ENCODE results near the gene RHCE. TPM values are rescaled to one million over a fixed set of nuclear protein-coding genes. Genes with fewer than 3 reads are reported as not detected.
"Not testable (repeated sequence)": the region's sequence is repeated elsewhere in the genome, so short reads cannot be mapped to it uniquely, and the experiment has no call there.

Gene RHCE
- total RNA-seq, 1 donor from 2014 or later: 0.08 TPM

DNA sequence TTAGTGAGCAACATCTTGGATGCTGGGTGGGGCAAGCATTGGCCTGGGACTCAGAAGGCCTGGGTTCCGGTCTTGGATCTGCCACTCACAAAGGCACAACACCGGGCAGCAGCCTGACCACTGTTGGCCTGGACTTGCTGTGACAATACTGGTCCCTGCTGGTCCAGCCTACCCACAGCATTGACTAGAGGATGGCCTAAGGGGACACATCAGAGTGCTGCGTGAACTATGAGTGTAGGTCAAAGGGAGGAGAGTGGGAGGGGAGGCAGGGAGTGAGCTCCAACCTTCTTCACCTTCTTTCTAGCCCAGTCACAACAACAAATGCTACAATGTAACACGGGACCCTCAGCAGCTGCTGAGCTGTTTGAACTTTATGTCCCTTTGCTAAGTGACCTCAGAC, 51.4 kb downstream of the RHCE start:
- no peaks in the 10 kb centered on the region for H3K36me3 ChIP-seq (ENCODE audit: control insufficient read depth, insufficient read depth, low read length)
- TF ChIP-seq, protein P1, sequence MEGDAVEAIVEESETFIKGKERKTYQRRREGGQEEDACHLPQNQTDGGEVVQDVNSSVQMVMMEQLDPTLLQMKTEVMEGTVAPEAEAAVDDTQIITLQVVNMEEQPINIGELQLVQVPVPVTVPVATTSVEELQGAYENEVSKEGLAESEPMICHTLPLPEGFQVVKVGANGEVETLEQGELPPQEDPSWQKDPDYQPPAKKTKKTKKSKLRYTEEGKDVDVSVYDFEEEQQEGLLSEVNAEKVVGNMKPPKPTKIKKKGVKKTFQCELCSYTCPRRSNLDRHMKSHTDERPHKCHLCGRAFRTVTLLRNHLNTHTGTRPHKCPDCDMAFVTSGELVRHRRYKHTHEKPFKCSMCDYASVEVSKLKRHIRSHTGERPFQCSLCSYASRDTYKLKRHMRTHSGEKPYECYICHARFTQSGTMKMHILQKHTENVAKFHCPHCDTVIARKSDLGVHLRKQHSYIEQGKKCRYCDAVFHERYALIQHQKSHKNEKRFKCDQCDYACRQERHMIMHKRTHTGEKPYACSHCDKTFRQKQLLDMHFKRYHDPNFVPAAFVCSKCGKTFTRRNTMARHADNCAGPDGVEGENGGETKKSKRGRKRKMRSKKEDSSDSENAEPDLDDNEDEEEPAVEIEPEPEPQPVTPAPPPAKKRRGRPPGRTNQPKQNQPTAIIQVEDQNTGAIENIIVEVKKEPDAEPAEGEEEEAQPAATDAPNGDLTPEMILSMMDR (IDR thresholded peaks at IDR 0.05; ENCODE audit: insufficient read depth, low read length, poor library complexity, severe bottlenecking): no peak
- no peaks in the 10 kb centered on the region for H3K27me3 ChIP-seq (ENCODE audit: control insufficient read depth, insufficient read depth, low read length)
- no peak for DNase-seq (ENCODE audit: low read depth)
- H3K4me3 ChIP-seq (ENCODE audit: low read depth, low read length): no peak overlapping the region

DNA sequence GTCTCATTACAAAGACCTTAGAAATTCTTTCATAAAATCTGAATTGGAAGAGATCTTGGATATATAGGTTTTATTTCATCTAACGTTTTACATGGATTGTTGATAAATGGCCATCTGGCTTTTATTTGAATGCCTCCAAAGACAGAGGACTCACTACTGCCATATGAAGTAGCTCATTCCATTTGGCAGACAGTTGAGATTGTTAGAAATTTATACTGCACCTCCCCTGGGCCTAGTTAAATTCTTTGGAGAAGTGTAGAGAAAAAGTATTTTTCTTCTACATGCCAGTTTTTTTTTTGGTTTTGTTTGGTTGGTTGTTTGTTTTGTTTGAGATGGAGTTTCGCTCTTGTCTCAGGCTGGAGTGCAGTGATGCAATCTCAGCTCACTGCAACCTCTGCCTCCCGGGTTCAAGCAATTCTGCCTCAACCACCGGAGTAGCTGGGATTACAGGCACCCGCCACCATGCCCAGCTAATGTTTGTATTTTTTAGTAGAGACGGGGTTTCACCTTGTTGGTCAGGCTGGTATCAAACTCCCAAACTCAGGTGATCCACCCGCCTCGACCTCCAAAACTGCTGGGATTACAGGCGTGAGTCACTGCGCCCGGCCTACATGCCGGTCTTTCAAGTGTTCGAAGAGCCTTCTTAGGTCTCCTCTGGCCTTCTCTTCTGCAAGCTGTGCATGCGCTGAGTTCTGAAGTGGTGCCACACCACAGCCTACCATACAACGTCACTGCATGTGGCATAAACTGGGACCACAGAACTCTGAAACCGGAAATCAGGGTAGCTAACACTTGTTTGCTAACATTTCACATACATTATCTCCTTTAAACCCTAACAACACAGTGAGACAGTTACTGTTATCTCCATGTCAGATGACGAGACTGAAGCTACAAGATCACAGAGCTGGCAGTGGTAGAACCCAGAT, 57.7 kb downstream of the RHCE start:
- not testable (repeated sequence) for DNase-seq (ENCODE audit: low read depth); H3K36me3 ChIP-seq (ENCODE audit: control insufficient read depth, insufficient read depth, low read length); H3K4me3 ChIP-seq (ENCODE audit: low read depth, low read length); H3K27me3 ChIP-seq (ENCODE audit: control insufficient read depth, insufficient read depth, low read length)

DNA sequence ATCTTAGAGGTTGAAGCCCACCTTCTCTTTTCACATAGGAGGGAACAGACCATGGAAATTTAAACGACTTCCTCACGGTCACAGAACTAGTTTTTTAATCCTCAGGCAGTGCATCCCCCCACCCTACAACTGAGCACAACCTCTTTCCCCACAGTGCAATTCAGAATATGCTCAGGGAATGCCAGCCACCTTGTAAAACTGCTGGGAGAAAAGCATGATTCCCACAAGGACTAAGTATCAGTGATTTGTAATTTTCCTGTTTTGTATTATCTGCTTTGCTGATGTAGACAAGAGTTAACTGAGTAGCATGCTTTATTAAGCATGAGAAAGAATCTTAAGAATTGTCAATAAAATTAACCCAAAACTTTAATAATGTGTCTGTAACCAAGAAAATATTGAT, 58.7 kb downstream of the RHCE start:
- Histone ChIP-seq H3K36me3 (ENCODE audit: control insufficient read depth, insufficient read depth, low read length) (no peaks in the 10 kb centered on the region), H3K4me3 (ENCODE audit: low read depth, low read length) (no peak overlapping the region), H3K27me3 (ENCODE audit: control insufficient read depth, insufficient read depth, low read length) (no peaks in the 10 kb centered on the region)
- TF ChIP-seq, protein P1 (IDR thresholded peaks at IDR 0.05; ENCODE audit: insufficient read depth, low read length, poor library complexity, severe bottlenecking): no peak
- no peak for DNase-seq (ENCODE audit: low read depth)

DNA sequence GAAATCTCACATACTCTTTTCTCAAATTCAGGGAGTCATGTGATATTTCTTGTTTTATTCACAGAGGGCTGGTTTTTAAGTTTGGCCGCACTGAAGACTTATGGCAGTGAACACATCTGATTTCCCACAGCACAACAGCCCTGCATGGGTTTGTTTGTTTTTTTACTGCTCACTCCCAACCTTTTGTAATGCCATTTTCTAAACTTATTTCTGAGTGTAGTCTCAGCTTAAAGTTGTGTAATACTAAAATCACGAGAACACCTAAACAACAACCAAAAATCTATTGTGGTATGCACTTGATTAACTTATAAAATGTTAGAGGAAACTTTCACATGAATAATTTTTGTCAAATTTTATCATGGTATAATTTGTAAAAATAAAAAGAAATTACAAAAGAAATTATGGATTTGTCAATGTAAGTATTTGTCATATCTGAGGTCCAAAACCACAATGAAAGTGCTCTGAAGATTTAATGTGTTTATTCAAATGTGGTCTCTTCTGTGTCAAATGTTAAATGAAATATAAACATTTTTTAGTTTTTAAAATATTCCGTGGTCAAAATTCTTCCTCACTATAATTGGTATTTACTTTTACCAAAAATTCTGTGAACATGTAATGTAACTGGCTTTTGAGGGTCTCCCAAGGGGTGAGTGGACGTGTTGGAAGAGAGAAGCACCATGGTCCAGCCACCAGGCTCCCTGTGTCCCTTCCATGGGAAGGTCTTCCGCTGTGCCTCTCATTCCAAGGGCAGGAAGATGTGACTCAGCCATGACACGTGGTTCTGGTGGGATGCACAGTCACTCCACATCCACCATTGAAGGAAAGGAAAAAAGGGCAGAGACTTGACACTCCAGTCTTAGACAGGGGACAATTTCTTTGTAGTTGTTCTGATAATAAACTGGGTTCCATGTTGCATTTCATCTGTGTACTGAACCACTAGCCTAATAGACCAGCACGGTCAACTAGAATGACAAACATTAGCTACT, 59.7 kb downstream of the RHCE start:
- no peaks in the 10 kb centered on the region for H3K27me3 ChIP-seq (ENCODE audit: control insufficient read depth, insufficient read depth, low read length)
- TF ChIP-seq, protein P1 (IDR thresholded peaks at IDR 0.05; ENCODE audit: insufficient read depth, low read length, poor library complexity, severe bottlenecking): no peak
- H3K4me3 ChIP-seq (ENCODE audit: low read depth, low read length): no peak overlapping the region
- no peaks in the 10 kb centered on the region for H3K36me3 ChIP-seq (ENCODE audit: control insufficient read depth, insufficient read depth, low read length)
- no peak for DNase-seq (ENCODE audit: low read depth)

DNA sequence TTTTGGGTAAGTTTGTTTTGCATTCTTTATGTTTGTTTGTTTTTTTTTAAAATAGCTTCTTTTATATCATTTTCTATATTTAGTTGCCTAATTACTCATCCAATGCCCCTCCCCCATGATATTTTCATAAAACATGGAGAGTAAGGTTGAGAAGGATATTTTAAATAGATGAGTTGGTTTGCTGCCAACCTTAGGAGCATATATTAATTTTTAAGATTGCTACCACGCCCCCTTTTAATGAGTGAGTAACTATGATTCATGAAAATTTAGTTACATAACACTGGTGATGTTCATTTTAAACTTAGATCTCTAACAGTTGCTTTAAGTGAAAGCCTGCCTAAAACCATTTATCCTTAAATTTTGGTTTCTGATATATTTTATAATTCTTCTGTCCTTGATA, 63.8 kb downstream of the RHCE start:
- Histone ChIP-seq H3K27me3 (ENCODE audit: control insufficient read depth, insufficient read depth, low read length) (no peaks in the 10 kb centered on the region), H3K36me3 (ENCODE audit: control insufficient read depth, insufficient read depth, low read length) (no peaks in the 10 kb centered on the region), H3K4me3 (ENCODE audit: low read depth, low read length) (no peak overlapping the region)
- TF ChIP-seq, protein P1 (IDR thresholded peaks at IDR 0.05; ENCODE audit: insufficient read depth, low read length, poor library complexity, severe bottlenecking): no peak
- DNase-seq (ENCODE audit: low read depth): no peak

DNA sequence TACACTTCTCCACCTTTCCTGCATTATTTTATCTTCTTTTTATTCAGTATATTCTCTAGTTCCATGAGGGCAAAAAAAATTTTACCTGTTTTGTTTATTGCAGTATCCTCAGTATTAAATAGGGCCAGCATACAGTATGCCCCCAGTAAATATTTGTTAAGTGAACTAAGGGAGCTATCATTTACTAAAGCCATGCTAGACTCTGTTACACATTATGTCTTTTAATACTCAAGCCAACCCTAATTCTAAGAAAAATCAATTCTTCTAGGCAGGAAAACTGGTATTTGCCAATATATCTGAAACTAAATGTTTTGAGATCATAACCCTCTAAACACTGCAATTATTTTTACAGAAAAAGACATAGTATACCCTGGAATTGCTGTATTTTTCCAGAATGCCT, 64.2 kb downstream of the RHCE start:
- TF ChIP-seq, protein P1 (IDR thresholded peaks at IDR 0.05; ENCODE audit: insufficient read depth, low read length, poor library complexity, severe bottlenecking): no peak
- Histone ChIP-seq H3K27me3 (ENCODE audit: control insufficient read depth, insufficient read depth, low read length) (no peaks in the 10 kb centered on the region), H3K4me3 (ENCODE audit: low read depth, low read length) (no peak overlapping the region), H3K36me3 (ENCODE audit: control insufficient read depth, insufficient read depth, low read length) (no peaks in the 10 kb centered on the region)
- no peak for DNase-seq (ENCODE audit: low read depth)

Measured in kidney epithelial cell (primary cell).